Measurements from ENCODE around the gene PLA2R1.

DNA sequence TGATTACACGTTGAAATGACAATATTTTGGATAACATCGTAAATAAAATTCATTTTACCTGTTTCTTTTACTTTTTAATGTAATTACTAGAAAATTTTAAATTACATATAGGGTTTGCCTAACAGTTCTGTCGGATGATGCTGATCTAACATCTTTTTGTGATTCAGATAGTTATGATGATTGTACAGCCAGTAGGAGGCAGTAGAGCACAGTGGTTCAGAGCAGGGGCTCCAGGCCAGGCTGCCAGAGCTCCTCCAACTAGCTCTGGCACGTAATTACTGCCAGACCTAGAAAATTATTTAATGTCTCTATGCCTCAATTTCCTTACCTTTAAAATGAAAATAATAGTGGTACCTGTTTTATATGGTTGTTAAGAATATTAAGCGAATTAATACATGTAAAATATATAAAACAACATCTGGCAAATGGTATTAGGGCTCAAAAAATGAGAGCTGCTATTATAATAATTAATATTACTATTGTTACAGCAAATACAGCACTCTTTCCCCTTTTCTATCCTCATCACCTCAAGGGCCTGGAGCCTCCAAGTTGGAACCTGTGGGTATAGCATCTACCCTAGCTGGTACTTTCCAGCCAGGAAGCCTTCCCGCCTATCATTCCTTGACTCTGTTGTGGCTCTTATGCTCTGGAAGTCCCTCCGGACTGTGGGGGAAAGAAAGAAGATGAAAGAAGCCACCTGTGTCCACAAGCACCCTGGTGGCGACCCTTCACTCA, 47.7 kb upstream of the PLA2R1 start:
- TF ChIP-seq, protein P1, sequence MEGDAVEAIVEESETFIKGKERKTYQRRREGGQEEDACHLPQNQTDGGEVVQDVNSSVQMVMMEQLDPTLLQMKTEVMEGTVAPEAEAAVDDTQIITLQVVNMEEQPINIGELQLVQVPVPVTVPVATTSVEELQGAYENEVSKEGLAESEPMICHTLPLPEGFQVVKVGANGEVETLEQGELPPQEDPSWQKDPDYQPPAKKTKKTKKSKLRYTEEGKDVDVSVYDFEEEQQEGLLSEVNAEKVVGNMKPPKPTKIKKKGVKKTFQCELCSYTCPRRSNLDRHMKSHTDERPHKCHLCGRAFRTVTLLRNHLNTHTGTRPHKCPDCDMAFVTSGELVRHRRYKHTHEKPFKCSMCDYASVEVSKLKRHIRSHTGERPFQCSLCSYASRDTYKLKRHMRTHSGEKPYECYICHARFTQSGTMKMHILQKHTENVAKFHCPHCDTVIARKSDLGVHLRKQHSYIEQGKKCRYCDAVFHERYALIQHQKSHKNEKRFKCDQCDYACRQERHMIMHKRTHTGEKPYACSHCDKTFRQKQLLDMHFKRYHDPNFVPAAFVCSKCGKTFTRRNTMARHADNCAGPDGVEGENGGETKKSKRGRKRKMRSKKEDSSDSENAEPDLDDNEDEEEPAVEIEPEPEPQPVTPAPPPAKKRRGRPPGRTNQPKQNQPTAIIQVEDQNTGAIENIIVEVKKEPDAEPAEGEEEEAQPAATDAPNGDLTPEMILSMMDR (IDR thresholded peaks at IDR 0.05) = peak; percentile 73
- TF ChIP-seq, protein P2, sequence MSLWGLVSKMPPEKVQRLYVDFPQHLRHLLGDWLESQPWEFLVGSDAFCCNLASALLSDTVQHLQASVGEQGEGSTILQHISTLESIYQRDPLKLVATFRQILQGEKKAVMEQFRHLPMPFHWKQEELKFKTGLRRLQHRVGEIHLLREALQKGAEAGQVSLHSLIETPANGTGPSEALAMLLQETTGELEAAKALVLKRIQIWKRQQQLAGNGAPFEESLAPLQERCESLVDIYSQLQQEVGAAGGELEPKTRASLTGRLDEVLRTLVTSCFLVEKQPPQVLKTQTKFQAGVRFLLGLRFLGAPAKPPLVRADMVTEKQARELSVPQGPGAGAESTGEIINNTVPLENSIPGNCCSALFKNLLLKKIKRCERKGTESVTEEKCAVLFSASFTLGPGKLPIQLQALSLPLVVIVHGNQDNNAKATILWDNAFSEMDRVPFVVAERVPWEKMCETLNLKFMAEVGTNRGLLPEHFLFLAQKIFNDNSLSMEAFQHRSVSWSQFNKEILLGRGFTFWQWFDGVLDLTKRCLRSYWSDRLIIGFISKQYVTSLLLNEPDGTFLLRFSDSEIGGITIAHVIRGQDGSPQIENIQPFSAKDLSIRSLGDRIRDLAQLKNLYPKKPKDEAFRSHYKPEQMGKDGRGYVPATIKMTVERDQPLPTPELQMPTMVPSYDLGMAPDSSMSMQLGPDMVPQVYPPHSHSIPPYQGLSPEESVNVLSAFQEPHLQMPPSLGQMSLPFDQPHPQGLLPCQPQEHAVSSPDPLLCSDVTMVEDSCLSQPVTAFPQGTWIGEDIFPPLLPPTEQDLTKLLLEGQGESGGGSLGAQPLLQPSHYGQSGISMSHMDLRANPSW (CRISPR knock-in tag; conservative IDR thresholded peaks at IDR 0.05; ENCODE audit: low read depth) = no peak
- TF ChIP-seq ESRRA (CRISPR knock-in tag; IDR thresholded peaks at IDR 0.05; ENCODE audit: borderline replicate concordance) = no peak
- TF ChIP-seq, protein P3, sequence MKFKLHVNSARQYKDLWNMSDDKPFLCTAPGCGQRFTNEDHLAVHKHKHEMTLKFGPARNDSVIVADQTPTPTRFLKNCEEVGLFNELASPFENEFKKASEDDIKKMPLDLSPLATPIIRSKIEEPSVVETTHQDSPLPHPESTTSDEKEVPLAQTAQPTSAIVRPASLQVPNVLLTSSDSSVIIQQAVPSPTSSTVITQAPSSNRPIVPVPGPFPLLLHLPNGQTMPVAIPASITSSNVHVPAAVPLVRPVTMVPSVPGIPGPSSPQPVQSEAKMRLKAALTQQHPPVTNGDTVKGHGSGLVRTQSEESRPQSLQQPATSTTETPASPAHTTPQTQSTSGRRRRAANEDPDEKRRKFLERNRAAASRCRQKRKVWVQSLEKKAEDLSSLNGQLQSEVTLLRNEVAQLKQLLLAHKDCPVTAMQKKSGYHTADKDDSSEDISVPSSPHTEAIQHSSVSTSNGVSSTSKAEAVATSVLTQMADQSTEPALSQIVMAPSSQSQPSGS (CRISPR knock-in tag; IDR thresholded peaks at IDR 0.05; ENCODE audit: borderline replicate concordance, low read depth) = no peak
- TF ChIP-seq, protein P4, sequence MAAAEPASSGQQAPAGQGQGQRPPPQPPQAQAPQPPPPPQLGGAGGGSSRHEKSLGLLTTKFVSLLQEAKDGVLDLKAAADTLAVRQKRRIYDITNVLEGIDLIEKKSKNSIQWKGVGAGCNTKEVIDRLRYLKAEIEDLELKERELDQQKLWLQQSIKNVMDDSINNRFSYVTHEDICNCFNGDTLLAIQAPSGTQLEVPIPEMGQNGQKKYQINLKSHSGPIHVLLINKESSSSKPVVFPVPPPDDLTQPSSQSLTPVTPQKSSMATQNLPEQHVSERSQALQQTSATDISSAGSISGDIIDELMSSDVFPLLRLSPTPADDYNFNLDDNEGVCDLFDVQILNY (CRISPR knock-in tag; IDR thresholded peaks at IDR 0.05) = no peak
- no peak for TF ChIP-seq ZNF423 (CRISPR knock-in tag; IDR thresholded peaks at IDR 0.05)
- no peak for TF ChIP-seq MAX (CRISPR knock-in tag; IDR thresholded peaks at IDR 0.05)
- no peak for TF ChIP-seq TP53 (CRISPR knock-in tag; IDR thresholded peaks at IDR 0.05)
- TF ChIP-seq KAT7 (CRISPR knock-in tag; IDR thresholded peaks at IDR 0.05; ENCODE audit: borderline replicate concordance) = no peak
- no peak for TF ChIP-seq E2F4 (CRISPR knock-in tag; IDR thresholded peaks at IDR 0.05; ENCODE audit: borderline replicate concordance, low read depth)

Data from WTC11 (cell line).